Measurements from ENCODE around the gene CMTM3. TPM values are rescaled to one million over a fixed set of nuclear protein-coding genes. Genes with fewer than 3 reads are reported as not detected.
"Not testable (repeated sequence)": the region's sequence is repeated elsewhere in the genome, so short reads cannot be mapped to it uniquely, and the experiment has no call there.

Gene CMTM3
- polyA plus RNA-seq, 1 of the 3 experiments (the other 2 are of a cell fraction), result 69.4 TPM

GRCh38 chr16:66627611-66628378 lies 23.3 kb downstream of the CMTM3 start:
- H3K79me2 ChIP-seq (ENCODE audit: insufficient read depth); H3K9me3 ChIP-seq; H3K27ac ChIP-seq (ENCODE audit: low read depth in 2 of 2, low read length in 1 of 2); H3K9ac ChIP-seq; H3F3A ChIP-seq (replicated peaks; ENCODE audit: insufficient read depth); H3K4me1 ChIP-seq (ENCODE audit: control insufficient read depth in 1 of 2, insufficient read depth in 2 of 2, low read depth in 1 of 2, low read length in 1 of 2); H3K4me3 ChIP-seq (ENCODE audit: low read depth in 2 of 2, low read length in 1 of 2); H4K20me1 ChIP-seq (ENCODE audit: insufficient read depth); POLR2A ChIA-PET; H3K27me3 ChIP-seq (ENCODE audit: insufficient read depth); H3K4me2 ChIP-seq; H3K9me2 ChIP-seq; H2AFZ ChIP-seq (ENCODE audit: low read depth); DNase-seq; H3K36me3 ChIP-seq (replicated peaks in 1 of 2; ENCODE audit: control insufficient read depth in 1 of 2, insufficient read depth in 2 of 2, low read length in 1 of 2): not testable (repeated sequence)
- WGBS (ENCODE audit: low lambda C conversion rate), result 94% methylated on average over 17 of the region's 17 CpGs
- CTCF ChIA-PET, result interaction anchor here (2.1 kb wide), 1 partner anchor 23 kb away, joined by 4 read pairs; no protein-coding TSS in a partner anchor

- Histone ChIP-seq H3K4me2 (no peak overlapping the region), H3K36me3 (replicated peaks in 1 of 2; ENCODE audit: control insufficient read depth in 1 of 2, insufficient read depth in 2 of 2, low read length in 1 of 2) (no peaks in the 10 kb centered on the region), H3F3A (replicated peaks; ENCODE audit: insufficient read depth) (no peaks in the 10 kb centered on the region), H3K4me1 (ENCODE audit: control insufficient read depth in 1 of 2, insufficient read depth in 2 of 2, low read depth in 1 of 2, low read length in 1 of 2) (no peaks in the 10 kb centered on the region), H3K79me2 (ENCODE audit: insufficient read depth) (no peaks in the 10 kb centered on the region), H3K9me3 (no peaks in the 10 kb centered on the region), H3K9me2 (no peaks in the 10 kb centered on the region), H4K20me1 (ENCODE audit: insufficient read depth) (no peaks in the 10 kb centered on the region), H3K27me3 (ENCODE audit: insufficient read depth) (no peaks in the 10 kb centered on the region), H2AFZ (ENCODE audit: low read depth) (no peak overlapping the region), H3K27ac (ENCODE audit: low read depth in 2 of 2, low read length in 1 of 2) (no peak overlapping the region), H3K4me3 (ENCODE audit: low read depth in 2 of 2, low read length in 1 of 2) (no peak overlapping the region), H3K9ac (no peak overlapping the region)
- TF ChIP-seq RFX5 (IDR thresholded peaks at IDR 0.05; ENCODE audit: low read length) (no peak), GATA2 (CRISPR knock-in tag; IDR thresholded peaks at IDR 0.05) (no peak), YY1 (IDR thresholded peaks at IDR 0.05; ENCODE audit: low read depth) (no peak), RCOR1 (IDR thresholded peaks at IDR 0.05; ENCODE audit: low read length) (no peak), USF2 (IDR thresholded peaks at IDR 0.05; ENCODE audit: borderline replicate concordance, low read depth, low read length) (no peak), REST (IDR thresholded peaks at IDR 0.05; ENCODE audit: low read depth, low read length) (no peak), POLR2AphosphoS5 (IDR thresholded peaks at IDR 0.05; ENCODE audit: low read depth, low read length) (no peak), USF1 (IDR thresholded peaks at IDR 0.05; ENCODE audit: borderline replicate concordance, low read depth) (no peak), SMC3 (IDR thresholded peaks at IDR 0.05; ENCODE audit: low read depth, low read length) (no peak), NRF1 (IDR thresholded peaks at IDR 0.05; ENCODE audit: low read depth, low read length) (no peak)
- DNase-seq, result no peak
- ChIA-PET POLR2A (no interaction called here), CTCF (interaction anchor here (0.8 to 1.5 kb wide), 5 partner anchors 9 to 238 kb away, joined by 3 to 6 read pairs (median 5); no protein-coding TSS in a partner anchor)
- WGBS (ENCODE audit: low lambda C conversion rate), result 88% methylated on average over 5 of the region's 5 CpGs
These were observed 25.4 kb downstream of the CMTM3 start for GRCh38 chr16:66629856-66630255.

GRCh38 chr16:66630561-66631260 lies 26.2 kb downstream of the CMTM3 start:
- 90% methylated on average over 2 of the region's 49 CpGs for WGBS (ENCODE audit: low lambda C conversion rate)

More at GRCh38 chr16:66630561-66631260, 26.2 kb downstream of the CMTM3 start:
- DNase-seq; POLR2A ChIA-PET; H3K4me1 ChIP-seq (ENCODE audit: control insufficient read depth in 1 of 2, insufficient read depth in 2 of 2, low read depth in 1 of 2, low read length in 1 of 2); H3K27ac ChIP-seq (ENCODE audit: low read depth in 2 of 2, low read length in 1 of 2); H3K4me2 ChIP-seq; H3F3A ChIP-seq (replicated peaks; ENCODE audit: insufficient read depth); H3K36me3 ChIP-seq (replicated peaks in 1 of 2; ENCODE audit: control insufficient read depth in 1 of 2, insufficient read depth in 2 of 2, low read length in 1 of 2); H3K27me3 ChIP-seq (ENCODE audit: insufficient read depth); H3K9ac ChIP-seq; H3K9me2 ChIP-seq; H4K20me1 ChIP-seq (ENCODE audit: insufficient read depth); H3K4me3 ChIP-seq (ENCODE audit: low read depth in 2 of 2, low read length in 1 of 2); H3K9me3 ChIP-seq; H3K79me2 ChIP-seq (ENCODE audit: insufficient read depth); H2AFZ ChIP-seq (ENCODE audit: low read depth): not testable (repeated sequence)
- CTCF ChIA-PET, result interaction anchor here (0.9 to 1.5 kb wide), 2 partner anchors 10 to 21 kb away, joined by 3 to 5 read pairs; no protein-coding TSS in a partner anchor

Measured in SK-N-SH (cell line).